Gastroesophageal sphincter (tissue), 4 donors: Measurements from ENCODE around the gene SMG6. TPM values are rescaled to one million over a fixed set of nuclear protein-coding genes. Genes with fewer than 3 reads are reported as not detected.

ENCODE experiments used
- ATAC-seq: fragments of 150-250 bp; one replicate; pipeline ENCODE4 v1.9.1; 2016; ENCODE audit warnings: mild to moderate bottlenecking, moderate library complexity
- H3K27ac ChIP-seq, 4 donors: fragments of 200-600 bp; sonication (generic) in 3 of 4; 1 replicate in 3 of 4; 2 replicates in 1 of 4; pipeline ENCODE4 v1.5.1; 2016 to 2019
- H3K27me3 ChIP-seq: fragments of 200-600 bp; sonication (generic); one replicate; pipeline ENCODE4 v1.5.1; 2019
- H3K36me3 ChIP-seq, 2 donors: fragments of 200-600 bp; sonication (generic); one replicate each; pipeline ENCODE4 v1.5.1; 2019; ENCODE audit warnings: control low read depth in 1 of 2
- H3K4me1 ChIP-seq, 3 donors: fragments of 200-600 bp; sonication (generic); 1 replicate in 2 of 3; 2 replicates in 1 of 3; pipeline ENCODE4 v1.5.1; 2016 to 2019; ENCODE audit warnings: control low read depth in 2 of 3
- H3K4me3 ChIP-seq, 2 donors: fragments of 200-600 bp; sonication (generic); one replicate each; pipeline ENCODE4 v1.5.1; 2019; ENCODE audit warnings: mild to moderate bottlenecking in 1 of 2, moderate library complexity in 1 of 2
- H3K9me3 ChIP-seq, 3 donors: fragments of 200-600 bp; sonication (generic); one replicate each; pipeline ENCODE4 v1.5.1; 2017 to 2019; ENCODE audit warnings: control low read depth in 2 of 3
- EP300 ChIP-seq: sonication (generic); formaldehyde crosslinking; IDR thresholded peaks from one replicate; pipeline ENCODE4 v1.6.1; 2017; ENCODE audit warnings: antibody characterized with exemption, mild to moderate bottlenecking
- POLR2A ChIP-seq, 2 donors: fragments of 450-650 bp; IDR thresholded peaks; one replicate each; pipeline ENCODE4 v1.6.1; 2017; ENCODE audit warnings: antibody characterized with exemption in 2 of 2, mild to moderate bottlenecking in 2 of 2, moderate library complexity in 1 of 2
- POLR2AphosphoS5 ChIP-seq: sonication (generic); formaldehyde crosslinking; IDR thresholded peaks from one replicate; pipeline ENCODE4 v1.6.1; 2017; ENCODE audit warnings: antibody characterized with exemption
- WGBS, 2 donors: methylation state at CpG; one replicate each; pipeline ENCODE4 v1.1.5; 2018; ENCODE audit warnings: low coverage in 1 of 2; 5-methylcytosine and 5-hydroxymethylcytosine counted together
- total RNA-seq, 4 donors: library from RNA; depleted of rRNA; stranded (reverse); fragments of >200 nt; gene quantifications; one replicate each; pipeline ENCODE4 v1.1.0, GENCODE V29; 2016
- TF ChIP-seq, protein P1 (sequence below), 4 experiments: fragments of 200-600 bp in 2 of 4; fragments of 450-650 bp in 2 of 4; sonication (generic) in 1 of 4; IDR thresholded peaks; one replicate each; pipeline ENCODE4 v1.5.1; 2017 to 2019; ENCODE audit warnings: antibody characterized with exemption in 4 of 4, mild to moderate bottlenecking in 2 of 4, moderate library complexity in 2 of 4

Gene SMG6
- total RNA-seq, 4 donors from 2014 or later, result 27.2 to 75.5 (median 43.9) TPM

DNA sequence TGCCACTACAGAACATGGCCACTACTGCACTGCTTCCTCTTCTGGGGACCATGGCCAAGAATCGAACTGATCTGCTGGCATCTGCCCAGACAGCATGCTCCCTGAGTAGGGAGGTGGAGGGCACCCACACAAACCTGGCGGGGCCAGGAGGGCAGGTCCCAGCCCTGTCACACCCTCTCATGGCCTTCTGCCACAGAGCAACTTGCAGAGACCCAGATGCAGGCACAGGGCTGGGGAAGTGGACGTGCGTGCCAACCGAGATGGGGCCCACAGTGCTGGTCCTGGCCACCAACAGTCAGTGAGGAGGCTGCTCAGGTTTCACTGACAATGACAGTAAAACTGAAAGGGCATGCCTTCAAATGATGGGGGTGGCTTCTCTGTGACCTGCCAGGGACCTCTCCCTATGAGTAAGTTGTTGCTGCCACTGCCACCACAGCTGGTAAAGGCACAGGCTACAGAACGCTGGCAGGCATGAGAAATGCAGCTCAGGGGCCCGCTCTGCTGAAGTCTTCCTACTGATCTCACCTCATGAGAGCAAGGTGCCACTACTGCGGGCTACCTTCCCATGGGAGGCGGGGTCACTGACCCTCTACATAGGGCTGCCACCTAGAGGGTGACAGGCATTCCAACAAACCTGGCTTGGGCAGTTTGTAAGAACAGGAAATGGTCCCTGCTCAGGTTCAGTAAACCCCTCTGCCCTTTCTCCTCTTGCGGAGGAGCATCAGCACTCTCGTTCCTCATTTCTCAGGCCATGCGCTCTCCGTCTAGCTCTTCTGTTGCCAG lies 233.2 kb downstream of the SMG6 start:
- peaks cover 0 to 73% of the 10 kb centered on the region in 2 donors for H3K36me3 ChIP-seq
- TF ChIP-seq POLR2AphosphoS5 (no peak), POLR2A (IDR thresholded peaks at IDR 0.05) (no peak)
- TF ChIP-seq, protein P1, sequence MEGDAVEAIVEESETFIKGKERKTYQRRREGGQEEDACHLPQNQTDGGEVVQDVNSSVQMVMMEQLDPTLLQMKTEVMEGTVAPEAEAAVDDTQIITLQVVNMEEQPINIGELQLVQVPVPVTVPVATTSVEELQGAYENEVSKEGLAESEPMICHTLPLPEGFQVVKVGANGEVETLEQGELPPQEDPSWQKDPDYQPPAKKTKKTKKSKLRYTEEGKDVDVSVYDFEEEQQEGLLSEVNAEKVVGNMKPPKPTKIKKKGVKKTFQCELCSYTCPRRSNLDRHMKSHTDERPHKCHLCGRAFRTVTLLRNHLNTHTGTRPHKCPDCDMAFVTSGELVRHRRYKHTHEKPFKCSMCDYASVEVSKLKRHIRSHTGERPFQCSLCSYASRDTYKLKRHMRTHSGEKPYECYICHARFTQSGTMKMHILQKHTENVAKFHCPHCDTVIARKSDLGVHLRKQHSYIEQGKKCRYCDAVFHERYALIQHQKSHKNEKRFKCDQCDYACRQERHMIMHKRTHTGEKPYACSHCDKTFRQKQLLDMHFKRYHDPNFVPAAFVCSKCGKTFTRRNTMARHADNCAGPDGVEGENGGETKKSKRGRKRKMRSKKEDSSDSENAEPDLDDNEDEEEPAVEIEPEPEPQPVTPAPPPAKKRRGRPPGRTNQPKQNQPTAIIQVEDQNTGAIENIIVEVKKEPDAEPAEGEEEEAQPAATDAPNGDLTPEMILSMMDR (IDR thresholded peaks at IDR 0.05), result no peak
- 90% methylated on average over 3 of the region's 13 CpGs; no CpG with 5 or more reads in 1 of the 2 donors for WGBS, 2 donors

DNA sequence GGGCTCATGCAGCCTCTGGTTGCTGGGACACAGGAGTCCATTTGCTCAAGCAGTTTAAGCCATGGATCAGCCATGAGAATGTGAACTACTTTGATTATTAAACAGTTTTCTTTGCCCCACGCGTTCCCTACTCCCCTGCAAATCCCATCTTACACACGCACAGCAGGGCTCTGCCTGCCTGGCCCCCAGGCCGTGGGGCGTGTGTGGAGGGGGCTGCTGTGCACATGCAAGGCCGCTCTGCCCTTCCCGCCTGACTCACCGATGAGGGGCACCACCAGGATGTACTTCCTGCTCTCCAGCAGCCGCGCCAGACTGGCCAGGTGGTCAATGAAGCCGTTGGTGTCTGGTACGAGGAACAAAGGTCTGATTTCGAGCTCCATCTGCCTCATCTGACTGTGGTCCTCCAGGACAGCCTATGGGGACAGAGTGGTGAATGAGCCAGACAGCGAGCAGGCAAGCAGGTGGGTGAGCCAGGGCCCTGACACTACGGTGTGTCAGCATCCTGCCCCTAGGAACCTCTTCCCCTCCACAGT lies 235.0 kb downstream of the SMG6 start:
- ATAC-seq, result no peak
- TF ChIP-seq POLR2A (IDR thresholded peaks at IDR 0.05), result no peak
- no peak for TF ChIP-seq POLR2AphosphoS5
- no peak for TF ChIP-seq EP300
- TF ChIP-seq, protein P1 (IDR thresholded peaks at IDR 0.05), result no peak
- Histone ChIP-seq H3K36me3 (peaks cover 0 to 82% of the 10 kb centered on the region in 2 donors), H3K4me3 (no peak overlapping the region), H3K27ac (peak overlapping the region in 3 of 4 donors; percentile 86 to 95 (median 92)), H3K9me3 (no peaks in the 10 kb centered on the region), H3K27me3 (peaks cover 3% of the 10 kb centered on the region), H3K4me1 (peaks cover under 1 to 88% (median 61%) of the 10 kb centered on the region in 3 donors)
- 83% methylated on average over 2 of the region's 15 CpGs; no CpG with 5 or more reads in 1 of the 2 donors for WGBS, 2 donors

More for the DNA sequence above, 233.2 kb downstream of the SMG6 start:
- H3K4me1 ChIP-seq, result peaks cover 0 to 82% (median 57%) of the 10 kb centered on the region in 3 donors
- ATAC-seq, result no peak
- H3K9me3 ChIP-seq, result no peaks in the 10 kb centered on the region
- peak overlapping the region in 3 of 4 donors; percentile 73 to 85 (median 77) for H3K27ac ChIP-seq
- H3K4me3 ChIP-seq, result no peak overlapping the region
- H3K27me3 ChIP-seq, result no peaks in the 10 kb centered on the region

DNA sequence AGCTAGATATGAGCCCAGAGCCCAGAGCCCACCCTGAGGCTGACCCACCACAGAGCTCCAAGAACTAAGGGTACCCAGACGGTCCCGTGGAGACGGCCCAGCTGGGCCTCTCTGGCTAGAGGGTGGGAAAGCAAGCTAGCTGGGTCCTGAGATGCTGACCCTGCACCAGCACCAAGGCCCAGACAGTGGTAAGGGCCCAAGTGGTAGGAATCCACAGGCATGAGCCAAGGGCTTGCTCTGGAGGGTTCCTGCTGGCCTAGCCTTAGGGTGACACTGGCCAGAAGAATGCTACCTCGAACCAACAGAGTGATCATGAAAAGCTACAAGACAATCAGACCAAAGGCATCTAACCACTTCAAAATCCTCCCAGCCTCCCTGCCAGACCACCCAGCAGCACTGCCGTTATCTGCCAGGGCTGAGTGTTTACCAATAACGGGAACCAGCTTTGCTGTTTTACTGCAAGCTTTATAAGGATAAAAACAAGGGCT lies 235.5 kb downstream of the SMG6 start:
- Histone ChIP-seq H3K27me3 (peaks cover 3% of the 10 kb centered on the region), H3K36me3 (peaks cover 0 to 87% of the 10 kb centered on the region in 2 donors), H3K4me1 (peaks cover 2 to 93% (median 66%) of the 10 kb centered on the region in 3 donors), H3K27ac (peak overlapping the region in 3 of 4 donors; percentile 86 to 95 (median 92)), H3K4me3 (no peak overlapping the region), H3K9me3 (no peaks in the 10 kb centered on the region)
- WGBS, 2 donors, result 37% methylated on average over 2 of the region's 6 CpGs; no CpG with 5 or more reads in 1 of the 2 donors
- peak; percentile 10 for ATAC-seq
- TF ChIP-seq, protein P1 (IDR thresholded peaks at IDR 0.05), result no peak
- TF ChIP-seq POLR2AphosphoS5 (no peak), EP300 (no peak), POLR2A (IDR thresholded peaks at IDR 0.05) (no peak)

DNA sequence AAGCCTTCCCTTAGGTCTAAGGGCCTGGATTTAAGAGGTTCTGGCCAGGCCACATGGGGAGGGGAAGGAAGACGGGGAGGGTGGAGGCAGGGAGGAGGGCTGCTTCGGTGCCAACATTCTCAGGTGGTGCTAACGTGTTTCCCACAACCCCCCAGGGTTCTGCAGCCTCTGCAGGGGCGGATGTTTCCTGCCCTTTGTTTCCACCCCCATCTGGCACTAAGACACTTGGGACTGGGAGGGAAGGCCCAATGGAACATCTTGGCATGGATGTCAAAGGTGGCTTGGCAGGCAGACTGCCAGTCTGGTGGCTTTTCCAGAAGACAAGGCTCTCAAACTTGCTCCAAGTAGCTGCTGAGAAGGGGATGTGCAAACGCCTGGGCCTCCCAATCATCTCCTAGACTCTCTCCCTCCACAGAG lies 236.0 kb downstream of the SMG6 start:
- WGBS, 2 donors, result 60% methylated on average over 1 of the region's 5 CpGs; no CpG with 5 or more reads in 1 of the 2 donors
- TF ChIP-seq EP300 (no peak), POLR2AphosphoS5 (no peak), POLR2A (IDR thresholded peaks at IDR 0.05) (no peak)
- TF ChIP-seq, protein P1 (IDR thresholded peaks at IDR 0.05), result no peak
- Histone ChIP-seq H3K36me3 (peaks cover 0 to 91% of the 10 kb centered on the region in 2 donors), H3K27me3 (peaks cover 3% of the 10 kb centered on the region), H3K27ac (peak overlapping the region in 3 of 4 donors; percentile 86 to 95 (median 92)), H3K4me3 (no peak overlapping the region), H3K9me3 (no peaks in the 10 kb centered on the region), H3K4me1 (peaks cover 2 to 96% (median 69%) of the 10 kb centered on the region in 3 donors)
- no peak for ATAC-seq
